Right renal cortex interstitium (tissue), 3 donors: ENCODE measurements around the gene ARPC2. TPM values are rescaled to one million over a fixed set of nuclear protein-coding genes. Genes with fewer than 3 reads are reported as not detected.
"Not testable (repeated sequence)": the region's sequence is repeated elsewhere in the genome, so short reads cannot be mapped to it uniquely, and the experiment has no call there.

Experiments
- DNase-seq, 3 donors: peaks; one replicate each; pipeline ENCODE4 v3.0.0-alpha.2; 2013; ENCODE audit warnings: low read depth in 3 of 3, low spot score in 2 of 3
- polyA plus RNA-seq, 3 donors: library from polyadenylated mRNA; unstranded; fragments of 120-200 nt; gene quantifications; one replicate each; pipeline ENCODE4 v1.2.1, GENCODE V29; 2013; ENCODE audit not compliant: insufficient read length in 3 of 3

The ARPC2 gene
- polyA plus RNA-seq, 3 donors, result 255 to 260 (median 256) TPM

DNA sequence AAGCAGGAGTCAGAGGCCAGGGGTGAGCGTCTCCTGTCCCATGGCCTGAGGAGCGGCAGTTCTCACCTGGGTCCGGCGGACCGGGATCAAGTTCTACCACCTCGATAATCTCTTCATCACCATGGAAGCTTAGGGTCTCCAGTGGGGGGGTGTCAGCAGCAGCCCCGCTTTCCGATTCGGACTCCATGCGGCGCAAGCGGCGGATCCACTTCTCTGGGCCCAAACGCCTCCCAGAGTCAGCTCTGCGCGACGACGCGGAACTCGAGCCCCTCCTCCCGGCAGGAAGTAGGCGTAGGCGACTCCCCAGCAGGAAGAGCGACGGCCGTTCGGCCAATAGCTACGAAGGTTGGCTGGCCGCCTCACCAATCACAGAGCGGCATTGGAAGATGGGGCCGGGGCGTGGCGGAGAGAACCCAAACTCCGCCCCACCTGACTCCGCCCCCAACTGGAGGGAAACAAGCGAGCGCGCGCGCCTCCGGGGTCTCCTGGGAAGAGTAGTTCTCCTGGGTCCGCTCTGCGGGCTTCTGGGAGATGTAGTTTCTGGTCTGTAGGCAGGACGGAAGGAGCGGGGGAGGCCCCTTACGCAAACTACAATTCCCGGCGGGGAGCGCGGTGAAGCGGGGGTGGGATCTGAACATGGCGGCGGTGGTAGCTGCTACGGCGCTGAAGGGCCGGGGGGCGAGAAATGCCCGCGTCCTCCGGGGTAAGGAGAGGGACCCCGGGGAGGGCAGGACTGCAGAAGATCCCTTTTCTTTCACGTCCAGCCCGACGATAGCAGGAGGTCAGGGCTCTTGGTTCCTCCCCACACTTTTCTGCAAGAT, 53.1 kb downstream of the ARPC2 start, which contains the start of the genes AAMP and PNKD:
Gene AAMP (minus strand): TSS at position 238 of the 821 bp plus-strand sequence. CDS start 51 bp downstream, at position 187.
Gene PNKD (plus strand): TSS at position 620 of the 821 bp plus-strand sequence. CDS start 17 bp downstream, at position 637.
- DNase-seq, result peak; percentile 98 to 100 (median 100)

DNA sequence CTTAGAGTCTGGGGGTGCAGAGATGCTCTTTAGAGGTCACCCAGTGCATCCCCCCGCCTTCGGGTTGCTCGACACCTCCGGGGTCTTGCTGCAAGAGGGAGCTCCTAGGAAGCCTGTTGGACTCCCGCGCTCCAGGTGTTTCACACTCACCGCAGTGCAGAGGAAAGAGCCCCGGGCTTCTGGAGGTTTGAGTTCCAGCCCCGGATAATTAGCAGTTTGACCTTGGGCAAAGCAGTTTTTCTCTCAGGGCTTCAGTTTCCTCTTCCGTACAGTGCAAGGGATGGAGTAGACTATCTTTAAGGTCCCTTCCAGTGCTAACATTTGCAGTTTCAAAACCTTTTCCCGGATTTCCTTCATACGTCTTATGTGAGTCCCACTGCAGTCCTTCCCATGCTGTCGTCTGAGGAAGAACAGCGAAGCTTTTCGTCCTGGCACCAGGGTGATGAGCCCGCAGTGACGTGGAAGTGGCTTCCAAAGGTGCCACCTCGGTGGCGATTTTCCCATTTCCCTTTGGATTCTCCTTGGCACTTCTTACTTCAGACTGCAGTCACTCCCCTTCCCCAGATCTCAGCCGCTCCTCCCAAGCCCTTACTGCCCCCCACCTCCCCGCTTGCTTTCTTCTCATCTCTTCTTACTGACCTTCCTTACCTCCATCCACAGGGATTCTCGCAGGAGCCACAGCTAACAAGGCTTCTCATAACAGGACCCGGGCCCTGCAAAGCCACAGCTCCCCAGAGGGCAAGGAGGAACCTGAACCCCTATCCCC, 53.9 kb downstream of the ARPC2 start:
- no peak for DNase-seq

DNA sequence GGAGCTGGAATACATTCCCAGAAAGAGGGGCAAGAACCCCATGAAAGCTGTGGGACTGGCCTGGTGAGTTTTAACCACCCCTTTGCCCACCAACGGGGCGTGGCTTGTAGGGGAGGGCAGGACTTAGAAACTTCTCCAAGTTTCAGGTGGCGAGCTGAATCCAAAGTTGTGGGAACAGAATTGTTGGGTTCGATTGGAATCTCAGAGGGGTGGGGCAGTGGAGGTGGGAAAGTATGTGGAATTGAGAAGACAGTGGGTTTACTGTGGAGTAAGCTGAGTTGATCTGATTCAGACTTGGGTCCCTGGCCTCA, 54.5 kb downstream of the ARPC2 start:
- no peak for DNase-seq

DNA sequence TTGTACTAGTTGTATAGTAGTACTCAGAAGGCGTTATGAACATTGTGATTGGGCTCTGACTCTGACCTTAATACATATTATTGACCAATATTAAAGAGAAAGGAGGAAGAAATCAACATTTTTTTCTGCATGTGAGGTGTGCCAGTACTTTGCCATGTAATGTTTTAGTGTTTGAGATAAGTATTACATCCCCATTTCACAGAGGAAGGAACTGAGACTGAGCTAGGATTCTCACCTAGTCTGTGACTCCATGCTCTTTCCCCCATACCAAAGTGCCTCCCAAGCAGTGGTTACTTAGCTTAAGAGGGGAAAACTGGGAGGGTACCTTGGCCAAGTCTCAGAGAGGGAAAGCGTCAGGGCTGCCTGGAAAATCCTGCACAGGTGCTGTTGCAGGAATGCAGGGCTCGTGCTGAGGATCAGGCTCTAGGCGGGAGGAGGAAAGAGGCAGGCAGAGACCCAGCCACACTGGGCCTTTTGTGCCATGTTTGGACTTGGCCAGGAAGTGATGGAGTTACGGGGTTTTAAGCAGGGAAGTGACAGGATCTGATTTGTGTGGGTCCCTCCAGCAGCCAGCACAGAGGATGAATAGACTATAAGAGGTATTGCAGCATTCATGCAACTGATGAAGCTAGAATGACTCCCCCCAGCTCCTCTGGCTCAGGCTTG, 55.0 kb downstream of the ARPC2 start:
- DNase-seq, result no peak

DNA sequence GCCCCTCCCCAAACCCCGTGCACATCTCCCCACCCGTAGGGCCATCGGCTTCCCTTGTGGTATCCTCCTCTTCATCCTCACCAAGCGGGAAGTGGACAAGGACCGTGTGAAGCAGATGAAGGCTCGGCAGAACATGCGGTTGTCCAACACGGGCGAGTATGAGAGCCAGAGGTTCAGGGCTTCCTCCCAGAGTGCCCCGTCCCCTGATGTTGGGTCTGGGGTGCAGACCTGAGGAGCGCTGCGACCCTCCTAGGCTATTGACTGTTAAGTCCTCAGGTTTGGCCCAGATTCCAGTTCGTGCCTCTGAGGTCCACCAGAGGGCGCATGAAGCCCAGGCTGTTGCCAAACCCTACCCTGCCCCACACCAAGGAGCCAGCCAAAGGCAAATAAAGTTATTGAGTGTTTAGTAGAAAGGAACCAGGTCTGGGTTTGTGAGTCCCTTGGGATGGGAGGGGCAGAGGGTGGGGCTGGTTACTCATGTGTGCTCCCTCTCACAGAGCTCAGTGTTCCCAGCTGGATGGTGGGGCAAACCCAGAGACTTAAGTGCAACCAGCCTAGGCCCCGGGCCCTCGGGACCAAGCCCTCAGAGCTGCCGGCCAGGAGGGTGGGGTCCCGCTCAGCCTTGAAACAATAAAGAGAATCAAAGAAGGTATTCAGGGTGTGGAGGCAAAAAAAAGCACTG, 55.7 kb downstream of the ARPC2 start:
- peak in 1 of 3 donors; percentile 62 for DNase-seq

DNA sequence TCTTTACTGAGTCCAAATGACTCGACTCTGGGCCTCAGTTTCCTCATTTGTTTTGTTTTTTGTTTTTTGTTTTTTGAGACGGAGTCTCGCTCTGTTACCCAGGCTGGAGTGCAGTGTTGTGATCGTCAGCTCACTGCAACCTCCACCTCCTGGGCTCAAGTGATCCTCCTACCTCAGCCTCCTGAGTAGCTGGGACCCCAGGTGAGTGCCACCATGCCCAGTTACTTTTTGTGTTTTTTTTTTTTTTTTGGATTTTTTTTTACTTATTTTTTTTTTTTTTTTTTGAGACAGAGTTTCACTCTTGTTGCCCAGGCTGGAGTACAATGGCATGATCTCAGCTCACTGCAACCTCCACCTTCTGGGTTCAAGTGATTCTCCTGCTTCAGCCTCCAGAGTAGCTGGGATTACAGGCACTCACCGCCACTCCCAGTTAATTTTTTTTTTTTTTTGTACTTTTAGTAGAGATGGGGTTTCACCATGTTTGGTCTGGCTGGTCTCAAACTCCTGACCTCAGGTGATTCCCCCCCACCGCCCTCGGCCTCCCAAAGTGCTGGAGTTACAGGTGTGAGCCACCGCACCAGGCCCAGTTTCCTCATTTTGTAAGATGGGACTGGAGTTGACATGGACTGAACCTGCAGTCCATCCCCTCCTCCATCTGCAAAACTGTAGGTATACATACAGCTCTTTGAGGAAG, 56.4 kb downstream of the ARPC2 start:
- not testable (repeated sequence) for DNase-seq

DNA sequence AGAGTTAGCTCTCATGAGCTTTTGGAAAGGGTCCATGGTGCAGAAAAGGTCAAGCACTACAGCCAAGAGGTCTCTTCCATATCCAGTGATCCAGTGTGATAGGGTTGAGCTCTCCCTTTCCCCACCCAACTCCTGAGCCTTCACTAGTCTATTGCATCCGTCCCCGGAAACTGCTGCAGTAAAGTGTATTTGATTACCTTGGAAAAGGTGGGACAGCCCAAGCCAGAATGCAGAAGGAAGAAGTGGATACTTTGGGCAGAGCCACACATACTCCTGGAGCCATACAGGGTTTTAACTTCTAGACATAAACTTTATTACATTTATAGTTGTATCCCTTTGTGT, 56.9 kb downstream of the ARPC2 start:
- no peak for DNase-seq

DNA sequence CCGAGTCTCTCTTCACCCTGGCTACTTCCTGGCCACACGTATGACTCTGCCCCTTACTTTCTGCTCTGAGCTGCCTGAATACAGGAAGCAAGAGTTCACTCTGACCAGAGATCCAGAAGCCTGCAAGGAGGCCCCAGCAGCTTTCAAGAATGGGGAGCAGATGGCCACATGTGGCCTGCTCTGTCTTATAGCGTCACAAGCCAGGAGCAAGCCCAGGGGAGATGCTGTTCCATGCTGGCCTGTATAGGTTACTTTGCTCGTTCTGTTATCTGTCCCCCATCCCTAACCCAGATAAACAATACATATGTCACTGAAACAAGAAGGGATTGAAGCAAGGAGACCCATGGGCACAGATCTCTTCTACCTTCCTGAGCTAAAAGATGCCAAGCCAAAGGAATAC, 57.6 kb downstream of the ARPC2 start:
- no peak for DNase-seq

DNA sequence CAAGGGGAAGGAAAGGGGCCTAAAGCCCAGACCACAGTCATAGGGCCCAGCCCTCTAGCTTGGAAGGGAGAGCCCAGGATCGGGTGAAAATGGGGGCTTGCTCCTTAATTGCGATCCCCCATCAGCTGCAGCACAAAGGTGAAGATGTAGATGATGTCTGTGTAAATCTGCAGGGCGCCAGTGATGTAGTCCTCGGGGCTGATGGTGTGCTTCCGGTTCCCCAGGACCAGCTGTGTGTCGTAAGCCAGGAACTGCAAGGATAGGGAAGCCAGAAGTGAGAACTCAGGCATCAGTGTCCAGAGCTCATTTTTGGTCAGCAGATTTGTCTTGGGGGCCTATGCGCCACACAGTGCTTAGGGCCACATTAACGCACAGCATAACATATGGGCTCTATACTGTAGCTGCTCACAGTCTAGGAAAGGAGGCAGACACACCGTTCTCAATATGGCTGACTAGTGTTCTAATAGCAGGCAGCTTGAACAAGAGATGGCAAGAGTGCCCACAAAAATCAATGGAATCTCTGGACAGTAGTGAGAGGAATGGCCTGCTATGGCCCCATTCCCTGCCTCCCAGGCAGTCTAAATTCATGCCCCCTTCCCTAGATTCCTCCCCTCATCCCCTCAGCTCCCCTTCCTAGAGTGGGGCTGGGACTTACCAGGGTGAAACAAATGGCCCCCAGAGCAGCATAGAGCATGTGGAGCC, 58.5 kb downstream of the ARPC2 start:
- DNase-seq, result no peak

DNA sequence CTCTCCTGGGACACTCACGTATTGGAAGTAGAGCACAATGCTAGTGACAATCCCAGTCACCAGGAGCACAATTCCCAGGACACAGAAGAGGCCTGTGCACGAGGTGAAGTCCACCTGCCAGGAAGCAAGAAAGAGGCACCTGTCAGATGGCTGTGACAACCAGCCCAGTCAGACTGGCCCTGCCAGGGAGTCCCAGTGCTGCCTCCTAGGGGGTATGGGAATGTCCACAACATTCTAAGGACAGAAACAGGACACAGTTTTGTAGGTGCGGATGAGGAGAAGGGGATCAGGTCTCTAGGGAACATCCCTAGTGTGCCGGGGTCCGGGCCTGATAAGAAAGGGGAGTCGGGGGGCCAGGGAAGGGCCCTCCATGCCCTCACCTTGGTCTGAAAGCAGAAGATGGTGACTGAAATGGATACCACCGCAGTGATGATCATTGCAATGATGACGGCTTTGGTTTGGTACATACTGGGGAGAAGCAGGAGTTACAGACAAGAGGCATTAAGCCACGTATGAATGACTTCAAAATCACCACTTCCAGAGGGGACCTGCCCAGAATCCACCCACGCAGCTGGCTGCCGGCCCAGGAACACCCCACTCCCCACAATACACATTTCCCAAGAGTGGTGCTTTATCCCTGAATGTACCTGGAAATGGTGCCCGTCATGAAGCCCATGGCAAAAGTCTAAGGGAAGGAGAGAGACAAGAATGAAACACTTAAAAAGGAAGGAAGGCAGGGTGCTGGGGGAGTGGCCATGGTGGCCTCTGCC, 60.2 kb downstream of the ARPC2 start:
- no peak for DNase-seq

DNA sequence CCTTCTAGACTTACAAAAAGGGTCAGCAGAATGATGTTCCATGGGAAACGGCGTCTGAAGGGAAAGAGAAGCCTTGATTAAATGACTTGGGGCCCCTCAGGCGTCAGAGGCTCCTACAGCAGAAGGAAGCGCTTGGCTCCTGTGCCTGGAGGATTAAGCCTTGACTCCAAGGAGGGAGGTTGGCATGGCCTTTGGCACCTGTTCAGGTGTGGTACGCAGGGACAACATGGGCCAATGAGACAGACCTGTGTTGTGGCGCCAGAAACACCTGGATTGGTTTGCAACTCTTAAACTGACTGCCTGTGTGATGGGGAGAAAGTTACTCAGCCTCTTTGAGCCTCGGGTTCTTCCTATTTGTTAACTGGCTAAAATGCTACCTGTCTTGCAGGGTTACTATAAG, 60.9 kb downstream of the ARPC2 start:
- no peak for DNase-seq

DNA sequence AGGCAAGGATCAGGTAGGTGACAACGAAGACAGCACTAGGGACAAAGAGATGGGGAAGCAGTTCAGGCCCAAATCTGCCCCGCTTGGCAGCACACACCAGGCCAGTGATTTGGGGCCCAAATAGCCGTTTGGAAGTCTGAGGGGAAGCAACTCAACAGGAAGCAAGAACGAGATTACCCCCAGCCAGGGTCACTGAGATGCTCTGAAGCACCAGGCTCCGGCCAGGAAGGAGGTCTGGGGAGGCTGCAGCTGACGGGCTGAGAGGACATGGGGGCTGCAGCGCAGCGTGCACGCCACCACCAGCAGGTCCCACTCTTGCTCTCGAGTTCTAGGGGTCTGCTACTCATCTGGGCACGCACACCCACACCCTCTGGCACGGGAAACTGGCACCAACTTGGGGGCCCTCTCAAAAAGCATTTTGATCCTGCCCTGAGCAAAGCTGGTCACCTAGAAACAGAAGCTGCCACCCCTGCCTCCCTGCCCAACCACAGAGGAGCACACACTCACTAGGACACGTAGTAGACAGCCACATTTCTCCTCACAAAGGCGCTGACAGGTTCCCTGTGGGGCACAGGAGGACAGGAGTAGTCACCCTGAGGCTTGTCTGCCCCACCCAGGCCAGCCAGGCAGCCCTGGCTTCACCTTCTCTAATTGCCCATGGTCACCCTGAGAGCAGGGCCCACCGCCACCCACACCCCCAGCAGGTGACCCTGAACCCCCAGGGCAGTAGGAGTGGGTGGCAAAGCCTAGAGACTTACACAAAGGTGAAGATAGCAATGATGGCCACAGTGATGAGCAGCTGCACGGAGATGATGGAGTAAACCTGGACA, 61.8 kb downstream of the ARPC2 start:
- no peak for DNase-seq

DNA sequence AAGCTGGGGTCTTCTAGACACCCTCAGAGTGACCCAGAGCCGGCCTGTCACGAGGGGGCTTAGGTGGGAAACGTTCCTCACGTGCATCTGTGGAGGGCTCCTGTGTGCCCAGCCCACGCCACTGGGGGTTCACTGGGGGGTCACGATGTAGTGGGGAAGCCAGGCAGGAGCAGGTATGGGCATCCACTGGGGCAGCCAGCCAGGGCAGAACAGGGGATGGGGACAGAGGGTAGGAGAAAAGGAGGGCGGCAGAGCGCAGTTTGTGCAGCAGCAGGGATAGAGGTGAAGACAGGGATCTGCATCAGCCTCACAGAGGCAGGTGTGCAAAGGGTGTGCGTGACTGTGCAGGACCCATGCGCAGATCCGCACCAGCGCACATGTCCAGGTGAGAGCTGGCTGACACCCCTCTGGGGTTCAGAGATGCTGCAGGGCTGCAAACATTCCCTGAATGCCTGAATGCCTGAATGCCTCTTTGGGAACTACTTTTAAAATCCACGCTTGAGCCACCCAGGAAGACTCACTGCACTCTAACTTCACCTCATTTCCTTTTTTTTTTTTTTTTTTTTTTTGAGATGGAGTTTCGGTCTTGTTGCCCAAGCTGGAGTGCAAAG, 63.4 kb downstream of the ARPC2 start:
- DNase-seq, result no peak

DNA sequence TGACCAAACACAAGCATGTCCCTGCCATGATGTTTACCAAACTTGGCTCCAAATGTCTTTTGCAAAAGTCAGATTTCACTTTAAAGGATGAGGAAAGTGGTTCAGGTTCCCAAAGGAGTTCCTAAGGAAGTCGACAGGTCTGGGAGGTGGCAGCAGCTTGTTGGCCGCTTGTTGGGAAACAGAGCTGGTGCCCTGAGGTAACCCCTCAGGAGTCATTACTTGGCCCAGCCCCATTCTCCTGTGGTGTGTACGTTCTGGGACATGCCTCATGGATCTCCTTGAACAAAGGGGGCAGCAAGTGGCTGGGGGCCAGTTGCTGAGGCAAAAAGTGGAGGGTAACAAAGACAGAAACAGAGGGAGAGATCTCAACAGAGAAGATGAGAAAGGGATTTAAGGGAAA, 64.5 kb downstream of the ARPC2 start:
- DNase-seq, result no peak

DNA sequence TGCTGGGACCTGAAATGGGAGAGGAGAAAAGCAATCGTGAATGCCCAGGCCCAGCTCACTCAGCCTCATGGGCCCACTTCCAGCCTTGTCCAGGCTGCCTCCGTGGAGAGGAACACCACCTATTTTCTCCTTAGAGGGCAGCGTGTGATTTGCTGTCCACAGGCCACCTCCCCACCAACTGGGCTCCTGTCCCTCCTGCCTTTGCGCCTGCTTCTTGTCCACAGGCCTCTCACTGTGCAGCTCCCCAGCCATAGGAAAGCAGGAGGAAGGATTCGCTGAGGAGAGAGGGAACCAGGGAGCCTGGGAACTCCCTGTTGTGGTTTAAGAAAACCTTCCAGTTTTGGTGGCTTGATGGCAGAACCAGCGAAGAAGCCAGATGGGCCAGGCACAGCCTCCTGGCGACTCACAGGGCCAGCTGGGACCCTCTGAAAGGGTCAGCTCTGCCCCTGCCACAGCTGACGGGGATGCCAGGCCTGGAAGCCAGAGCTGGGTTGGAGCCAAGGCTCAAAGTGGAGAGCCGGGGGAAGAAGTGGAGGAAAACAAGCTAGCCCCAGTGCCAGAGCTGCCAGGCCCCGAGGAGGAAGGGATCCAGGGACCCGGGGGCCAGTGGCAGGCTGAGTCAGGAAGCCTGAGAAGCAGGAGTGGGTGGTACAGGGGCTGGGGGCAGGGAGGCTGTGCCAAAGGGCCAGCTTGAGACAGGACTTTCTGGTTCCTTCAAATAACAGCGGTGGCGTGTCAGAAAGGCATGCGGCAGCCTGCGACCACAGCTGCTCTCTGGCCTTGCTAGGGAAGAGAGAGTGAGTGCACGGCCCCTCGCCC, 65.4 kb downstream of the ARPC2 start:
- no peak for DNase-seq

DNA sequence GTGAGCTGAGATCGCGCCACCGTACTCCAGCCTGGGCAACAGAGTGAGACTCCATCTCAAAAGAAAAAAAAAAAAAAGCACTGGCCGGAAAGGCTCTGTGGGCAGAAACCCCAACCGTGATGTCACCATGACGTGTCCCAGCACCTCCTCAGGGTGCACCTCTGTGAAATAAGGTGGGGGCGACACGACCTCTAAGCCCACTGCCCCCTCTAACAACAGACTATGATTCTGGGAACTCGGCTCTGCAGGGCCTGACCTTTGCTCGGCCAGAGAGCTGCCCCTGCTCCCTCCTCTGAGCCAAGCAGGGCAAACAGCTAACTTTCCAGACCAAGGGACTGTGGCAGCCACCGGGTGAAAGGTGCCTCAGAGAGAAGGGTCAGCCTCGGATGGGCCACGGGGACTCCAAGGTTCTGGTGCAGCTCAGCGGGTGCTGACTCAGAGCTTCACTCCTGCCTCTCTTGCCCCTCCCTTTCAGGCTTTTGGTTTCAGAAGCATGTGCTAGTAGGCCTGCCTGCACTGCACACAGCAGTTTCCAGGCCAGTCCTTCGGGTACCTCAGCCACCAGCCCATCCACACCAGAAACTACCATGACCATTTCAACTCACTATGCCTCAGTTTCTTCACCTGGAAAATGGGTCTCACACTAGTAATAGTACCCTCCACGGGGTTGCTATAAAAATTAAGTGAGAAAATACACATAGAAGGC, 67.3 kb downstream of the ARPC2 start:
- DNase-seq, result no peak
